Vagina (tissue), 2 donors: ENCODE data around the gene MIPEP. TPM values are rescaled to one million over a fixed set of nuclear protein-coding genes. Genes with fewer than 3 reads are reported as not detected.
A peak's percentile ranks its signal among the peaks of the same experiment; 100 is the strongest.

Experiments
- DNase-seq, 2 donors: peaks; one replicate each; pipeline ENCODE4 v3.0.0-alpha.2; 2017; ENCODE audit errors: extremely low spot score in 2 of 2
- H3K27ac ChIP-seq: fragments of 200-600 bp; sonication (generic); one replicate; pipeline ENCODE4 v1.5.1; 2019
- H3K27me3 ChIP-seq: fragments of 200-600 bp; sonication (generic); one replicate; pipeline ENCODE4 v1.5.1; 2019
- H3K36me3 ChIP-seq, 2 donors: fragments of 200-600 bp; sonication (generic); one replicate each; pipeline ENCODE4 v1.5.1; 2017 to 2019
- H3K4me1 ChIP-seq: fragments of 200-600 bp; sonication (generic); one replicate; pipeline ENCODE4 v1.5.1; 2019
- H3K4me3 ChIP-seq, 2 donors: fragments of 200-600 bp; sonication (generic); 1 replicate in 1 of 2; 2 replicates in 1 of 2; pipeline ENCODE4 v1.5.1; 2016 to 2019
- H3K9me3 ChIP-seq: fragments of 200-600 bp; sonication (generic); one replicate; pipeline ENCODE4 v1.5.1; 2019
- POLR2A ChIP-seq, 2 donors: fragments of 450-650 bp; IDR thresholded peaks; one replicate each; pipeline ENCODE4 v1.6.1; 2017; ENCODE audit warnings: antibody characterized with exemption in 2 of 2, mild to moderate bottlenecking in 2 of 2, moderate library complexity in 2 of 2
- POLR2AphosphoS5 ChIP-seq, 2 donors: sonication (generic); formaldehyde crosslinking; IDR thresholded peaks; one replicate each; pipeline ENCODE4 v1.9.0; 2017; ENCODE audit warnings: antibody characterized with exemption in 2 of 2, mild to moderate bottlenecking in 2 of 2, low read depth in 1 of 2; ENCODE audit not compliant: insufficient read depth in 1 of 2
- intact Hi-C: fragments of 100-400 bp; cut with DNase I; formaldehyde crosslinking; loops from one replicate; pipeline ENCODE4 v1.15.1; 2023
- total RNA-seq: library from RNA; depleted of rRNA; stranded (reverse); fragments of >200 nt; gene quantifications from one replicate; pipeline ENCODE4 v1.2.3, GENCODE V29; 2016
- TF ChIP-seq, protein P1 (sequence below), 3 experiments: fragments of 450-650 bp in 2 of 3; fragments of 200-600 bp in 1 of 3; sonication (generic) in 1 of 3; IDR thresholded peaks; one replicate each; pipeline ENCODE4 v1.5.1; 2017 to 2019; ENCODE audit warnings: antibody characterized with exemption in 3 of 3, mild to moderate bottlenecking in 2 of 3, moderate library complexity in 2 of 3

Gene MIPEP
- total RNA-seq, 1 donor from 2014 or later: 13.3 TPM

DNA sequence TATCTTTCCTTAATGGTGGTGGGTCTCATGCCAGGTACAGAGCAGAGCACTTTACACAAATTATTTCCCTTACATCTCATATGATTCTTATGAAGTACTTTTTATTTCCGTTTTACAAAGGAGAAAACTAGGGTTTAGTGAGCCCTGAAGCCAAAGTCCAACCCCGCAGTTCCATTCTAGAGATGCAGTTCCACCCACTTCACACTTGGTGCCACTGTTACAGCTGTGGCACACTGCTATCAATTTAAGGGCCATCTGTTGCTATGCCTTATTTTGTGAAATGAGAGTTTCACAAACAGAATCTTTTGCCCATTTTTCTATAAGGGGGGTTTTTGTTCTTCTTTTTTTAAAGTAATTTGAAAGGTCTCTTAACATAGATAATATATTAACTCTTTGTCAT lies 12.9 kb downstream of the MIPEP start:
- H3K4me1 ChIP-seq: no peaks in the 10 kb centered on the region
- H3K27me3 ChIP-seq: no peaks in the 10 kb centered on the region
- DNase-seq: no peak
- H3K36me3 ChIP-seq: peaks cover 0 to 12% of the 10 kb centered on the region in 2 donors
- no peaks in the 10 kb centered on the region for H3K9me3 ChIP-seq
- TF ChIP-seq, protein P1, sequence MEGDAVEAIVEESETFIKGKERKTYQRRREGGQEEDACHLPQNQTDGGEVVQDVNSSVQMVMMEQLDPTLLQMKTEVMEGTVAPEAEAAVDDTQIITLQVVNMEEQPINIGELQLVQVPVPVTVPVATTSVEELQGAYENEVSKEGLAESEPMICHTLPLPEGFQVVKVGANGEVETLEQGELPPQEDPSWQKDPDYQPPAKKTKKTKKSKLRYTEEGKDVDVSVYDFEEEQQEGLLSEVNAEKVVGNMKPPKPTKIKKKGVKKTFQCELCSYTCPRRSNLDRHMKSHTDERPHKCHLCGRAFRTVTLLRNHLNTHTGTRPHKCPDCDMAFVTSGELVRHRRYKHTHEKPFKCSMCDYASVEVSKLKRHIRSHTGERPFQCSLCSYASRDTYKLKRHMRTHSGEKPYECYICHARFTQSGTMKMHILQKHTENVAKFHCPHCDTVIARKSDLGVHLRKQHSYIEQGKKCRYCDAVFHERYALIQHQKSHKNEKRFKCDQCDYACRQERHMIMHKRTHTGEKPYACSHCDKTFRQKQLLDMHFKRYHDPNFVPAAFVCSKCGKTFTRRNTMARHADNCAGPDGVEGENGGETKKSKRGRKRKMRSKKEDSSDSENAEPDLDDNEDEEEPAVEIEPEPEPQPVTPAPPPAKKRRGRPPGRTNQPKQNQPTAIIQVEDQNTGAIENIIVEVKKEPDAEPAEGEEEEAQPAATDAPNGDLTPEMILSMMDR (IDR thresholded peaks at IDR 0.05): no peak
- TF ChIP-seq POLR2AphosphoS5 (IDR thresholded peaks at IDR 0.05; ENCODE audit: insufficient read depth in 1 of 2, low read depth in 1 of 2) (no peak), POLR2A (IDR thresholded peaks at IDR 0.05) (no peak)
- no peak overlapping the region for H3K27ac ChIP-seq
- no peak overlapping the region for H3K4me3 ChIP-seq
- intact Hi-C loops: no loop called here

DNA sequence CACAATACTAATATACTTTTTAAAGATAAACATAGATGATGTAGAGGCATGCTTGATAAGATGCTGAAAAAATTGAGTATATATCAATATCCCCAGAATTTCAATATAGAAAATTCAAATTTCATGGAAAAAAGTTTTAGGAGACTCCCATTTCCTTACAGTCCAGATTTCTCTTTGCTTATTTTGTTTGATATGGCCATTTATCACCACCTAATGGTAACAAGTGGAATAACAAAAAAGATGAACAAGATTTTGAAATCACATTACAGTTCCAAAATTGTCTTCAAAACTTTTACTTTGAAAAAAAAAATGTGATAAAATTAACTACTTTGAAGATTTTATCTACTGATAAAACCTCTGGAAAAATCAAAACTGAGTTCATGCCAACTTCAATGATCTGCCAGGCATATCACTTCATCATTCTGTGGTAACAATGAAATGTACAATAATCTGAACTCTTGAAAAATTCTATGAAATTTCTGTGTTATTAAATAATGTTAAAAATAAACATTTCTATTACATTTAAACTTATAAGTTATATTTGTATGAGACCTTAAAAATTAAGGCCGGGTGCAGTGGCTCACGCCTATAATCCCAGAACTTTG lies 17.5 kb downstream of the MIPEP start:
- Histone ChIP-seq H3K9me3 (no peaks in the 10 kb centered on the region), H3K36me3 (no peaks in the 10 kb centered on the region), H3K27me3 (no peaks in the 10 kb centered on the region), H3K4me3 (no peak overlapping the region), H3K4me1 (peaks cover 7% of the 10 kb centered on the region), H3K27ac (no peak overlapping the region)
- TF ChIP-seq POLR2AphosphoS5 (IDR thresholded peaks at IDR 0.05; ENCODE audit: insufficient read depth in 1 of 2, low read depth in 1 of 2) (peak in 1 of 2 donors; percentile 9), POLR2A (IDR thresholded peaks at IDR 0.05) (no peak)
- TF ChIP-seq, protein P1 (IDR thresholded peaks at IDR 0.05): peak; percentile 33 to 68 (median 53)
- intact Hi-C loops: loop anchor here (2.0 to 5.0 kb wide), 2 partner anchors 299 to 405 kb away; partner anchors contain the start of gene TNFRSF19
- DNase-seq: no peak

DNA sequence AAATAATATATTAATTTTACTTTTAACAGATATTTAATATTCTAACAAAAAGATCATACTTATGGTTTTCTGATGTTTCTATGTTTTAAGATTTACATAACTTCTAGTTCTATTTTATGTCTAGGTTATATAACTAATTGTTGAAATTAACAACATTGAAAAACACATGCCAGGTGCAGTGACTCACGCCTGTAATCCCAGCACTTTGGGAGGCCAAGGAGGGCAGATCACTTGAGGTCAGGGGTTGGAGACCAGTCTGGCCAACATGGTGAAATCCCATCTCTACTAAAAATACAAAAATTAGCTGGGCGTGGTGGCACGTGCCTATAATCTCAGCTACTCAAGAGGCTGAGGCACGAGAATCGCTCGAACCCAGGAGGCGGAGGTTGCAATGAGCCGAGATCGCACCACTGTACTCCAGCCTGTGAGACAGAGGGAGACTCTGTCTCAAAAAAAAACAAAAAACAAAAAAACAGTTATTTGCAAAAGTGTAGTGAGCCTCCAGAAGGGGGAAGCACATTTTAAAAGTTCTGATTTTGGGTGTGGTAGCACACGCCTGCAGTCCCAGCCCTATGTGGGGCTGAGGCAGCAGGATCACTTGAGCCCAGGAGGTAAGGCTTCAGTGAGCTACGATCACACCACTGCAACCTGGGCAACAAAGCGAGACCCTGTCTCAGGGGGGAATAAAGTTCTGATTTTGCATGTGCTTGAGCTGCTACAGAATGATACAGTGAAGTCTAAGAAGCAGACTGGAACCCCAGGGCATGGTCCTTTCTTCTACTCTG lies 18.7 kb downstream of the MIPEP start:
- peaks cover 7% of the 10 kb centered on the region for H3K4me1 ChIP-seq
- H3K9me3 ChIP-seq: no peaks in the 10 kb centered on the region
- no peak overlapping the region for H3K27ac ChIP-seq
- TF ChIP-seq POLR2A (IDR thresholded peaks at IDR 0.05) (no peak), POLR2AphosphoS5 (IDR thresholded peaks at IDR 0.05; ENCODE audit: insufficient read depth in 1 of 2, low read depth in 1 of 2) (no peak)
- TF ChIP-seq, protein P1 (IDR thresholded peaks at IDR 0.05): no peak
- no peak overlapping the region for H3K4me3 ChIP-seq
- no peaks in the 10 kb centered on the region for H3K36me3 ChIP-seq
- intact Hi-C loops: loop anchor here (5.0 kb wide), 1 partner anchor 298 kb away; the partner anchor contains the start of gene TNFRSF19
- no peak for DNase-seq
- H3K27me3 ChIP-seq: no peaks in the 10 kb centered on the region

DNA sequence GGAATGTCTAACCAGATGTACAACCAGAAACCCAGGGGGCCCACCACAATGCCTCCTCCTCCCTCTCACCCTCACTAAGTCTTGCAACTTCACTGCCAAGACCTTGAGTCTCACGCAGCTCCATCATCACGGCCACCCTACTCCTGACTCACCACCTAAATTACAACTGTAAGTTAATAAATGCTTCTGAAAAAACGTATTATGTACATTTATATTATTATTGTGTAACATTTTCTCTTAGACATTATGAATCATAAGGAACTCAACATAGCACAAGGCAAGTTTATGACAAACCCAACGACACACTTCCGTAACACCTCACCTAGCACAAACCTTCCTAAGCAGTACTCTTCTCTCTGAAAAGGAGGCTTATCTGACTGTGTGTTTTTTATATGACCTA lies 20.7 kb downstream of the MIPEP start:
- Histone ChIP-seq H3K27ac (no peak overlapping the region), H3K4me3 (no peak overlapping the region), H3K4me1 (peaks cover 7% of the 10 kb centered on the region), H3K9me3 (no peaks in the 10 kb centered on the region), H3K27me3 (no peaks in the 10 kb centered on the region), H3K36me3 (no peaks in the 10 kb centered on the region)
- intact Hi-C loops: no loop called here
- TF ChIP-seq POLR2AphosphoS5 (IDR thresholded peaks at IDR 0.05; ENCODE audit: insufficient read depth in 1 of 2, low read depth in 1 of 2): peak in 1 of 2 donors; percentile 55
- TF ChIP-seq POLR2A (IDR thresholded peaks at IDR 0.05): no peak
- TF ChIP-seq, protein P1 (IDR thresholded peaks at IDR 0.05): no peak
- DNase-seq: no peak
